Activated T-helper 9 cell treated with anti-CD3 and anti-CD28 coated beads, Interleukin-2, amount 50 U/mL, for 16 hours (primary cell): ENCODE results near the gene NPAS2.

Experiments used
- DNase-seq: peaks from one replicate; pipeline ENCODE4 v3.0.0-alpha.2; 2020; ENCODE audit warnings: low read depth

NPAS2 gene

DNA sequence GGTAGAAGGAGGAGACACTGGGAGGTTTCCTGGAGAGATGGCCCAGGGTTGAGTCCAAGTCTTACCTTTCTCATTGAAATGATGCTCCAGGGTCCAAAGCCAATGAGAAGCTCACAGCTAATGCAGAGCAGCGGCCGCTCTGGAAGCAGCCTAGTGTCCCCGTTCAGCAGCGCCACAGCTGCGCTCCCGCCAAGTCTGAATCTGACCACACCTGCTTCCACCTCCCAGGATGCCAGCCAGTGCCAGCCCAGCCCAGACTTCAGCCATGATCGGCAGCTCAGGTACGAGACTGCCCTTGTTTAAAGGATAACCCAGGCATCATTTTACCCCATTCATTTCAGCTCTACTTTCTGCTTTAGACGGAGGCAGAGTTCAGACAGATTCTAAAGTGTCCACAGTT, 170.2 kb downstream of the NPAS2 start:
- DNase-seq = no peak

DNA sequence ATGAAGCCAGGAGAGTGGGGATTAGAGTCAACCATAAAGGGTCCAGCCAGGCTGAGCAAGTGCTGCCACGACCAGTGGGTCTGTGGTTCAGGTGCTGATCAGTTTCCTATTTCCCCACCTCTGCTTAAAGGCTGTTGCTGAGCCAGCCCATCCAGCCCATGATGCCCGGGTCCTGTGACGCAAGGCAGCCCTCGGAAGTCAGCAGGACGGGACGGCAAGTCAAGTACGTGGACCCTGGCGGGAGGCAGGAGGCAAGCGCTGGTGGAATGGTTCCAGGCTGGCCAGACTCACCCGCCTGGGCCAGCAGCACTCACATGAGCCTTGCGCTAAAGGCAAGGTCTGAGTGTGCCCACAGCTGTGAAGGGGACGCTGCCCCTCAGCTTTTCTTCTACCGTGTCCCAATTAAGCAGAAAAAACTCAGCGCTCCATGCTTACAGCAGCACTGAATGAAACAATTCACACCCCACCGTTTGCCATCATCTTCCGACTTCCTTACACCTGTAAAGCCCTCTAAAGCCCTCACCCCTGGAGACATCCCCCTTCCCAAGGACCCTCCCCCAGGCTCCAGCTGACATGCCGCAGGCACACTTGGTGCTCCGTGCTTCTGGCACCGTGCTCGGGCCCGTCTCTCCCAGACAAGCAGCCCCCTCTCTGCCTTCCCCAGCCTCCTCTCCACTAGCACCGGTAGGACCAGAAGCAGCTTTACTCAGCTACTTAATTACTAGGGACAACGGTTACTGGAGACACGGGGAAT, 170.9 kb downstream of the NPAS2 start:
- DNase-seq = no peak

DNA sequence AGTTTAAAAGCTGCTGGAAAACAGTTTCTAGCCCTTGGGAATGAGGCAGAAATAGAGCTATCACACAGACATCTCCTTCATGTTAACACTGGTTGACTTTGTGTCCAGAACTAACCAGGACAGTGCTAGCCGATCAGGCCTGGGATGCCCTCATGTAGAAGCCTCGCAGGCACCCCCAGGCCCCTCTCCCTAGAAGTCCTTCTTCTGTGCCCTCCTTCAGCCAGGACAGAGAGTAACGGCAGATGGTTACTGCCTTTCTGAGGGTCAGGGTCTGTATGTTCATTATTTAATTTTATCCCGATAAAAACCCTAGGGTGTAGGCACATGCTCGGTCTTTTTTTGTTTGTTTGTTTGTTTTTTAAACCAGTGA, 171.4 kb downstream of the NPAS2 start:
- DNase-seq = no peak

DNA sequence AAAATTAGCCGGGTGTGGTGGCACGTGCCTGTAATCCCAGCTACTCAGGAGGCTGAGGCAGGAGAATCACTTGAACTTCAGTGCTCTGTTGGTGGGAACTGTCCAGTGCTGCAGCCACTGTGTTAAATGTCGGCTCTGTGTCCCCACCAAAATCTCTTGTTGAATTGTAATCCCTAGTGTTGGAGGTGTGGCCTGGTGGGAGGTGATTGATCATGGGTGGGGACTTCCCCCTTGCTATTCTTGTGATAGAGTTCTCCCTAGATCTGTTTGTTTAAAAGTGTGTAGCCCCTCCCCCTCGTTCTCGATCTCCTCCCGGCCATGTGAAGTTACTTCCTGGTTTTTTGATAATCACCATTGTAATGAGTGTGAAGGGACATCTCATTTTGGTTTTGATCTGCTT, 172.3 kb downstream of the NPAS2 start:
- DNase-seq = no peak

DNA sequence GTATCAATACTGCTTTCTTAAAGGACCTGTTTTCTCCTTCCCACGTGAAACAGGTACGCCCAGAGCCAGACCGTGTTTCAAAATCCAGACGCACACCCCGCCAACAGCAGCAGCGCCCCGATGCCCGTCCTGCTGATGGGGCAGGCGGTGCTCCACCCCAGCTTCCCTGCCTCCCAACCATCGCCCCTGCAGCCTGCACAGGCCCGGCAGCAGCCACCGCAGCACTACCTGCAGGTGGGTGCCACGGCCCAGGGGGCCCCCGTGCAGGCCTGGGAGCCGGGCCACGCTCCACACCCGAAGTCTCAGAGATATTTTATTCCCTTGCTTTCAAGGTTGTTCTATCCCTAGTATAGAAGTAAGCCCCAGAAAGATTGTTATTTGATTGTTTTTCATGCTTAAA, 173.4 kb downstream of the NPAS2 start:
- no peak for DNase-seq

DNA sequence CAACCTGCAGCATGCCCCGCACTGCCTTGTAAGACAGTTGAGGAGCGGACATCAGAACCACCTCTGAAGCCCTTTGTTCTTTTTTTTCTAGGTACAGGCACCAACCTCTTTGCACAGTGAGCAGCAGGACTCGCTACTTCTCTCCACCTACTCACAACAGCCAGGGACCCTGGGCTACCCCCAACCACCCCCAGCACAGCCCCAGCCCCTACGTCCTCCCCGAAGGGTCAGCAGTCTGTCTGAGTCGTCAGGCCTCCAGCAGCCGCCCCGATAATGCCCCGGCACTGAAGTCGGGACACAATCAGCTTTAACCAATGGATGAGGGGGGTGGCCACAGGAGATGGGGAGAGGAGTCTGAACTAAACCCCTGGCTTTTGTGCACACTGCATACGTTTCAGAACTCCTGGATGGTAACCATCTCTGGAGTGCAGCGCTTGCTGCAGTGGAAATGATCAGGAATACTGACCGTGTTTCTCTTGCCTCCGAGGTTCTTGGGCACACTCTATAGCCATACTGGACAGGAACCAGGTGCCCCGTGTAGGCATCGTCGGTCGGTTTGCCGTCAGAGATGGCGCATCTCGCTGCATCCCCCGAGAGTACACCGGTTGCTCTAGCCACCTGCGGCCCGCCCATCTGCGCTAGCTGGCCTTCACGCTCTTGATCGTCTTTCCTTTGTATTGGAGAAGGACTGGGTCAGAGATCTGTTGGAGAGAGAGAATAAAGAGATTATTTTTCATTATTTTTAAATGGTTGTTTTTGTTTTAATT, 175.6 kb downstream of the NPAS2 start:
- no peak for DNase-seq

DNA sequence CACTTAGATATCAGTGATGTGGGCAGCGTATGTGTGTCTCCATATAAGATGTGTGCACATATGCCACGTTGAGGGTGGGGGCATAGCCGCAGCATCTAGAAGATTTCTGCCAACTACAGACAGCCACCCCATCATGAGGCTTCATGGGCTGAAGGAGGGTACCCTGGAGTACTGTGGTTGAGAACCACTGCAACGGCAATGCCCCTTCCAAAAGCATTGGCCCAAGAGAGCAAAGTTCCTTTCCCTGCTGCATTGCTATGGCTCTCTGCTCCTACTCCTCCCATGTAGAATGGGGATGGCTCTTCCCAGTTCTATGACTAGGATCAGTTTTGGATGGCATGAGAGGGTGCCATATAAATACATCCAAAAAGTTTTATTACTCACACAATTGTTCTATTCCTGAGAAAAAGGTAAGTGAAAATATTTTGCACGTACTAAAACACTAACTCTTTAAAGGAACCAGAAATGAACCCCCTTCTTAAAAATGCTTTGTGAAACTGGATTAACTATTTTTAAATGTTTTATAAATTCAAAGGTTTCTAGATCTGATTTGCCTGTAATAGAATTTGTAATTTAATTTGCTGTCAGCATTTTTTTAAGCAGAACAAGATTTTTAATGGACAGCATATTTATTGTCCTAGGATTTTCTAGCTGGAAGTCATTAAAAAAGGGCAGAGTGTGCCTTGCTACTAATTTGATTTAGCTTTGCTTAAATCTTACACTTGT, 177.7 kb downstream of the NPAS2 start:
- DNase-seq = no peak

DNA sequence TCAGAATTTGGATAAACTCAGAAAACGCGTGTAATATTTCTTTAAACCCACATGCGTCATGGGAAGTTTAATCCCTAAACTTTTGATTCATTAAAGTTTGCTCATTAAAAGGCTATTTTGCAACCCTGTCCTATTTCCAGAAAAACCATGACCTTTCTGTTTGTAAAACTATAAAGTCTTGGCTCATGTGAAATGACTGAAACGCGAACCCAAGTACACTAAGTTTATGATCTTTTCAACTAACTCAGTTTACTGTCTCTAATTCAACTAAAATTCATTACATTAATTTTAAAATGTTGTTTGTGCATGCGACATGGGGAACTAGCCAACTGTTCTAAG, 178.3 kb downstream of the NPAS2 start:
- DNase-seq = no peak

DNA sequence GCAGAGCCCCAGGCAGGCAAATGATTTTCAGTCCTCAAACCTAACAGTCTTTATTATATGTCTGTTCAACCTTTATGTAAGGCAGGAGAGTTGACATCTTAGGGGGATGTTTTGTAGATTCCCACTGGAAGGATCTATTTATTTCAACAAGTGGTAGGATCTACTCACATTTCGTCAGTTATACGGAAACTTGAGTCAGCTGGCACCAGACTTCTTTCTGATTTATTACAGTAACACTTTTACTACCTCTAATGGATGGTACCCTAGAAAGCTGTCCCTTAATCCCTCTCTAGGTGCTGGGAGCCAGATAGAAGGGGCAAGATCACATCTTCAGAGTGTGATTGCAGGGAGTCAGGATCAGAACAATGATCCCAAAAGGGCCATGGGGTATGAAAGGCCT, 180.1 kb downstream of the NPAS2 start:
- no peak for DNase-seq

DNA sequence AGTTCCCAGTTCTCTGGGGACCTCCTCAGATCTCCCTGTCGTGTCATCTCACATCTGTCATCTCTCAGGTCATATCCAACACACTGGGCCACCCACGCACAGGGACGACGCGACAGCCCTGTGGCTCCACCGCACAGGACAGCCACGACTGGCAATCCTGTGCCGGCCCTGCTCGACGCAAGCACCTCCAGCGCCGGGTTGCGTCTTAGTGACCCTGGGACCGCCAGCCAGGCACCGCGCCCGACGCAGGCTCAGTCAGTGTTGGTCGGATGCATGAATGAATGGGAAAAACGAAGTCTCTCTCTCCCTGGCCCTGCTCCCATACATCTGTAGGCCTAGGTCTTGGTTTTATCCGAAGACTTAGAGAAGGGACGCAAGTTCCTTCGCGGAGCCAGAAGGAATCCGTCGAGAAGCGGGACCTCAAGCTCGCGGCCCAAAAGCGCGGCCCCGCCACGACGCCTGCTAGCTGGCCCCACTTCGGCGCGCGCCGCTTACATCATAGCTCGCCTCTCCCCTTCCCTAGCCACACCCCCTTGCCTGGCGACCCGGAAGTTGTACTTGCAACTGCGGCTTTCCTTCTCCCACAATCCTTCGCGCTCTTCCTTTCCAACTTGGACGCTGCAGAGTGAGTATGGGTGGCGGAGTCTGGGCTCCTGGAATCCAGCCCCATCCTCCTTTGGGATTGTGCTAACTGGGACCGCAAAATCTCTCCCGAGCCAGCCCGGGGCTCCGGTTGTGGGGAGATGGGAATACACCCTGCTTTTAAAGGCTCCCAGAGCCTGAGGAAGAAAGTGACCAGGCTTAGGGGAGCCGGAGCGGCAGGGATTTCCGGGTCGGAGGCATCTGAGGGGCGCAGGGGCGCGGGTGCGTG, 182.0 kb downstream of the NPAS2 start, which contains the start of gene RPL31:
Gene RPL31 (plus strand): TSS at position 599 of the 871 bp plus-strand sequence. CDS start 413 bp downstream, outside the sequence.
- peak; percentile 94 for DNase-seq

DNA sequence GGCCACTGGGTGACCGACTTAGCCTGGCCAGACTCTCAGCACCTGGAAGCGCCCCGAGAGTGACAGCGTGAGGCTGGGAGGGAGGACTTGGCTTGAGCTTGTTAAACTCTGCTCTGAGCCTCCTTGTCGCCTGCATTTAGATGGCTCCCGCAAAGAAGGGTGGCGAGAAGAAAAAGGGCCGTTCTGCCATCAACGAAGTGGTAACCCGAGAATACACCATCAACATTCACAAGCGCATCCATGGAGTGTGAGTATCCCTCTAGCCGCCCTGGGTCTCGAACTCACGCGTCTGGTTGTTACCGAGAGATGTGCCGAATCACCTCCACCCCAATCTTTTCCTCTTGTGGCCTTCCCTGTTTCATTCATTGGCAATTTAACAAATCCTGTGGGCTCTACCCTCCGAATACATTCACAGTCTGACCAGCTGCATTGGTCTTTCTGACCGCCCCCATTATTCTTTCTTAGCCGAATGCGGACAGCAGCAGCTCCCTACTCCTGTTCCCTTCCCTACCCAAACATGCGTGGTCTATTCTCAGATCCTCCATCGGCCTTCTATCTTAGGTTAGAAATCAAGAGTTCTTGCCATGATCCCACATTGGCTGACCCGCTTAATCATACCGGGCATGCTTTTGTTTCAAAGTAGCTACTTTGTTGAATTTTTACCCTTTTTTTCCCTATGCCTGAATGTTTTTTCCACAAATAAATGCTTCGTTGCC, 182.8 kb downstream of the NPAS2 start:
- DNase-seq = no peak

DNA sequence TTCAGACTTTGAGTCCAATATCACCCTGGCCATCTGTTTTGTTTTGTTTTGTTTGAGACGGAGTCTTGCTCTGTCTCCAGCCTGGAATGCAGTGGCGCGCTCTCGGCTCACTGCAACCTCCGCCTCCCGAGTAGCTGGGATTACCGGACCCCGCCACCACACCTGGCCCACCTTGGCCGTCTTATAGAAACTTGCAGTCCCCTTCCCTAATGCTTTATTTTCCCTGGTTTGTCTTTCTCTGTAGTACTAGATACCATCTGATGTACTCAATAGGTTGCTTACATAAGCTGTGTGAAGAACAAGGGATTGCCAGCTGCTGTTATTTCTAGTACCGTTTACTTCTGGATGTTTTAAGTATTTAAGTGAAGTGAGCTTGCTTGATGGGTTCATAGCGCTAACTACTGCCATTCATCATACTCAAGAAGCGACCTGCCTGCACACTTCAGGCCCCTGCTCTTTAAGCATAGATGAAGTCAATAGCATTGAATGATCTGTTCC, 183.4 kb downstream of the NPAS2 start:
- no peak for DNase-seq

DNA sequence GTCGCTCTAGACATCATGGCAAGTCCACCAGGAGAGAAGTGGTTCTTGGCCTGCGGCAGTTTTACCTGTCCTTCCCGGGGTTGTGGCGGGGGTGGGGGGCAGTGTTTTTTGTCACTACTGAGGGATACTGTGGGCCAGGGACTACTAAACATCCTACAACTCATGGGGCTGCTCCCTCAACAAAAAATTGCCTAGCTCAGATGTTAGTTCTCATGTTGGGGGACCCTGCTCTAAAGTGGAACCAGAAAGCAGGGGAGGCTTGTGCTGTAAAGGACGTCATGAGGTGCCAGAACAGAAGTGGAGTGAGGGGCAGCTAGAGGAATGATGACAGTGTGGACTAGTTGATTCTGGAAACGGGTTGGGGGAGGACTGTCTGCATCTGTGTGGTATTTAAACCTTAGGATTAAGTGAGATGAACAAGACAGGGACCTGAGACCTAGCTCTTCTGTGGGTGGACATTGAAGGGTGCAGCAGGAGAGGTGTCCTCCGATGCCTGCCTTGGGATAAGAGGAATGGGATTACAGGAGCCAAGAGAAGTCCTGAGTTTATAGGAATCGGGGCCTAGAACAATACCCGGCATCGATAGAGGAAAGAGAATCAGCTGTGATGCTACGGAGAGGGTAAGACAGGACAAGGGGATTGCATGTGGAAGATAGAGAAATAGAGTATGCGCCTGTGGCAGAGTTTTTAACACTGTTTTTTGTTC, 184.8 kb downstream of the NPAS2 start:
- no peak for DNase-seq

DNA sequence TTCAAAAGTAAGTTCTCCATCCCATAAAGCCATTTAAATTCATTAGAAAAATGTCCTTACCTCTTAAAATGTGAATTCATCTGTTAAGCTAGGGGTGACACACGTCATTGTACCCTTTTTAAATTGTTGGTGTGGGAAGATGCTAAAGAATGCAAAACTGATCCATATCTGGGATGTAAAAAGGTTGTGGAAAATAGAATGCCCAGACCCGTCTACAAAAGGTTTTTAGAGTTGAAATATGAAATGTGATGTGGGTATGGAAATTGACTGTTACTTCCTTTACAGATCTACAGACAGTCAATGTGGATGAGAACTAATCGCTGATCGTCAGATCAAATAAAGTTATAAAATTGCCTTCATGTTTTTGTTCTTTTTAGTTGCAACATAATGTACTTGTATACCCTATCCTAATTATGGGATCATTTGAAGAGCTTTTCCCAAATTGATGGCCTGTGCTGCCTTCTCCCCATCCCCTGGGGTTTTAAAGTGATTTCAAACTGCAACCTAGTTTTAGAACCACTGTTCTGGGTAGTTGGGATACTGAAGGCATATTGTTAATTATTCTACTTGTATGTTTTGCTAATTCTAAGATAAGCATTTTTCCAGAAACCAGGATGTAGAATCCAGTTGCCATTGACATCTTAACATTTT, 186.3 kb downstream of the NPAS2 start:
- no peak for DNase-seq

DNA sequence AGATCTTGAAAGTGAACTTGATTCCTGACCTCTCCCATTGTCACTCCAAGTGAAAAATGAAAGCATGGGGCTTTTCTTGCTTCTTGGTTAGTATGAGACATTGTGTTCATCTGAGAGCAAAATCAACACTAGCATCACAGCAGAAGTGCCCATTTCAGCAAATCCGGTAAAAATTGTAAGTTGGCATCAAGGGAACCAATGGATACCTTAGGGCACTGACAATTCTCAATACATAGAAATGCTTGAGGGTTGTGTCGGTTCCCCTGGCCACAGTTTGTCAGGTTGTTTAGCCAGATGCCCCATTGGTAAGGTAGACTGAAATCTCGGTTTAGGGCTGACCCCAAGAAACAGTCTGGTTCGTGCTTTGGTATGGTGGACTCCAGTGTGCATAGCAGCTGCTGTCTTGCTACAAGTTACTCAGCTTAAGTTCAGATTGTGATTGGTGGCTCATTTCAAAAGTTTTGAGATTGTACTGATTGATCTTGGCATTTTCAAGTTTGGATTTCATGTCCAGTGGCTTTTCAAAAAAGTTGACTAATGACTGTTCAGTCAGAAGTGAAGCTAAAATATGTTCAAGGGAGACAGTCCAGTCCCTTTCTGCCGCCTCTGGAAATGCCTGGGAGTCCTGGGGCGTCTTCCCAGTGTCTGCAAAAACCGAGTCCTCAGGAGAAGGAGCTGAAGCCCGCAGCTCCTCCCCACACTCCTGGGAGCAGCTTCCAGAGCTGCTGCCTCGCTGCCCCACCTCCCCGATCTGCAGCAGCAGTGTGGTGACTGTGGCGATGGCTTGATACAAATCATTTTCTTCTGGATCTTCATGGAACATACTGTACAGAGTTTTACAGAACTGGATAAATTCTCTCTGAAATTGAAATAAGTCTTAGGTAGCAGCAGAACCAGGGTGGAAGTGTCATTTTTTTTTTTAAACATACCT, 187.7 kb downstream of the NPAS2 start:
- no peak for DNase-seq

DNA sequence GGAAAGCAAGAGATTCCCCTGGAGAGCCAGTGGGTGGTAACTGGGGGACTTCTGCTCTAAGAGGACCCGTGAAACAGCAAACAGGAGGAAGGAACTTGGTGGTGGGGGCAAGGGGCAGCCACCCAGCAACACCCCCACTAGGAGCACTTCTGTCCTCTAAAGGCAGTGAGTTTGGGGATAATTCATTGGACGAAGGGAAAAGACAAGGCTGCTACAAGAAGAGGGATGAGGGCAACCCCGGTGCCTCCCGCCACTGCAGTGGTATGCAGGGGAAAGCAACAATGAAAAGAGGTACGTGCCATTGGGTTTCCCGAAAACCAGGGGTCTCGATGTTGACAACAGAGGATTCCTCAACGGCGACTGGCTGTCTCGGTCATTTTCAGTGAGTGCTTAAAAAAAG, 191.2 kb downstream of the NPAS2 start:
- no peak for DNase-seq

DNA sequence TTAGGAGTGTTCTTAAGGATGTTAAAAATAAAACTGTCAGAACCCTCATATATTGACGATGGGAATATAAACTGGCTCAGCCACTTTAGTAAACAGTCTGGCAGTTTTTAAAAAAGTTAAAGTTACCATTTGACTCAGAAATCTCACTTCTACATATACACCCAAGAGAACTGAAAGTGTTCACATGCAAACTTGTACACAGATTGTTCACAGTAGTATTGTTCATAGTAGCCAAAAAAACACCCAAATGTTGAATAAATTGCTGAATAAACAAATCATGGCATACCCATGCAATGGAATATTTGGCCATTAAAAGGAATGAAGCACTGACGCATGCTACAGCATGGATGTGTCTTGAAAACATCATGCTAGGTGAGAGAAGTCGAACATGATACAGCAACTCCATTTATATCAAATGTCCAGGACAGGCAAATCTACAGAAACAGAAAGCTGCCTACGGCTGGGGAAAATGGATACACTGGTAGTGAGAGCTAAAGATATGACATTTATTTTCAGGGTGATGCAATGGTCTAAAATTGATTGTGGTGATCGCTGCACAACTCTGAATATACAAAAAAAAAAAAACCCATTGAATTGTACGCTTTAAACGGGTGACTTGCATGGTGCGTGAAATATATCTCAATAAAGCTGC, 192.2 kb downstream of the NPAS2 start:
- DNase-seq = no peak

DNA sequence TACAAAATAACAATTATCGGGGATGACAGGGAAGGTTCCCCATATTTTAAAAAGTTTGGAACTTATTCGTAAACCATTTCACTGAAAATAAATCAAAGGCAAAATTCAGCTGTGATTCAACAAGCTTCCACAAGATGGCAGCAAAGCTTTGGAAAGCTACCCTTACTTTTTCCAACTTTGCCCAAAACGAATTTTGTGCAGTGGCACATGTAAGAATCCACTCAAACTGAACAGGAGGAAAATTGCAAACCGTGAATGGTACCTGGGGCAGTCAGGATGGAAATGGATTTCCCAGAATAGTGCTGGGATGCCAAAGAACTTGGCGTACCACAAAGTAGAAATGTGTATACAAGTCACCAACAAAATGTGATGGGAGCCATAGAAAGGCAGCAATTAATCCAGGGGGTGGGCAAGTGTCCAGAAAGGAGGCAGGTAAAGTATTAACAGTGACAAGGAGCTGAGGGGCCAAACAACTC, 192.8 kb downstream of the NPAS2 start:
- DNase-seq = no peak
